ENCODE data around the gene SLC30A10. TPM values are rescaled to one million over a fixed set of nuclear protein-coding genes. Genes with fewer than 3 reads are reported as not detected.

SLC30A10 gene
- polyA plus RNA-seq, 1 donor from 2014 or later = 5.3 TPM

GRCh38 chr1:219904934-219905333 lies 23.4 kb downstream of the SLC30A10 start:
- Histone ChIP-seq H3K79me2 (replicated peaks; ENCODE audit: insufficient read depth, low read length) (no peaks in the 10 kb centered on the region), H3K36me3 (ENCODE audit: insufficient read depth, low read length) (no peaks in the 10 kb centered on the region), H3K27me3 (ENCODE audit: insufficient read depth, low read depth, low read length) (no peaks in the 10 kb centered on the region), H3K4me2 (ENCODE audit: low read length) (no peak overlapping the region), H3K27ac (ENCODE audit: low read length) (no peak overlapping the region), H3K9ac (ENCODE audit: low read length) (no peak overlapping the region), H3F3A (ENCODE audit: insufficient read depth, low read length, poor library complexity, severe bottlenecking) (no peaks in the 10 kb centered on the region), H2AFZ (ENCODE audit: low read depth, low read length) (no peak overlapping the region), H3K9me2 (ENCODE audit: insufficient read depth, low read length) (no peaks in the 10 kb centered on the region), H3K4me3 (ENCODE audit: low read length) (no peak overlapping the region), H4K20me1 (ENCODE audit: insufficient read depth) (no peaks in the 10 kb centered on the region), H3K9me3 (ENCODE audit: low read length) (no peaks in the 10 kb centered on the region)
- TF ChIP-seq REST (IDR thresholded peaks at IDR 0.05; ENCODE audit: borderline replicate concordance) (no peak), SMC3 (conservative IDR thresholded peaks at IDR 0.05; ENCODE audit: poor library complexity) (no peak), POLR2AphosphoS5 (IDR thresholded peaks at IDR 0.05) (no peak), RAD21 (conservative IDR thresholded peaks at IDR 0.05) (no peak), CTCF (IDR thresholded peaks at IDR 0.05; ENCODE audit: poor library complexity, severe bottlenecking) (no peak), TAF1 (IDR thresholded peaks at IDR 0.05; ENCODE audit: low read depth) (no peak), EP300 (conservative IDR thresholded peaks at IDR 0.05; ENCODE audit: poor library complexity, severe bottlenecking) (no peak), MXI1 (conservative IDR thresholded peaks at IDR 0.05; ENCODE audit: poor library complexity, severe bottlenecking) (no peak), EZH2 (IDR thresholded peaks at IDR 0.05; ENCODE audit: borderline replicate concordance, insufficient read depth, low read length, poor library complexity, severe bottlenecking) (no peak)

- H3K4me2 ChIP-seq (ENCODE audit: low read length) = no peak overlapping the region
- no peak overlapping the region for H3K4me3 ChIP-seq (ENCODE audit: low read length)
- H3K27me3 ChIP-seq (ENCODE audit: insufficient read depth, low read depth, low read length) = no peaks in the 10 kb centered on the region
- H3K79me2 ChIP-seq (replicated peaks; ENCODE audit: insufficient read depth, low read length) = no peaks in the 10 kb centered on the region
- no peaks in the 10 kb centered on the region for H4K20me1 ChIP-seq (ENCODE audit: insufficient read depth)
- no peaks in the 10 kb centered on the region for H3K9me2 ChIP-seq (ENCODE audit: insufficient read depth, low read length)
- H3K9ac ChIP-seq (ENCODE audit: low read length) = no peak overlapping the region
- H3F3A ChIP-seq (ENCODE audit: insufficient read depth, low read length, poor library complexity, severe bottlenecking) = no peaks in the 10 kb centered on the region
- H3K36me3 ChIP-seq (ENCODE audit: insufficient read depth, low read length) = no peaks in the 10 kb centered on the region
- H3K27ac ChIP-seq (ENCODE audit: low read length) = no peak overlapping the region
- TF ChIP-seq POLR2AphosphoS5 (IDR thresholded peaks at IDR 0.05) = no peak
- TF ChIP-seq EZH2 (IDR thresholded peaks at IDR 0.05; ENCODE audit: borderline replicate concordance, insufficient read depth, low read length, poor library complexity, severe bottlenecking) = no peak
- TF ChIP-seq CTCF (IDR thresholded peaks at IDR 0.05; ENCODE audit: poor library complexity, severe bottlenecking) = no peak
- no peak for TF ChIP-seq RAD21 (conservative IDR thresholded peaks at IDR 0.05)
- no peak for TF ChIP-seq TAF1 (IDR thresholded peaks at IDR 0.05; ENCODE audit: low read depth)
- no peak for TF ChIP-seq EP300 (conservative IDR thresholded peaks at IDR 0.05; ENCODE audit: poor library complexity, severe bottlenecking)
- TF ChIP-seq SMC3 (conservative IDR thresholded peaks at IDR 0.05; ENCODE audit: poor library complexity) = no peak
- TF ChIP-seq REST (IDR thresholded peaks at IDR 0.05; ENCODE audit: borderline replicate concordance) = no peak
- TF ChIP-seq MXI1 (conservative IDR thresholded peaks at IDR 0.05; ENCODE audit: poor library complexity, severe bottlenecking) = no peak
- H3K9me3 ChIP-seq (ENCODE audit: low read length) = no peaks in the 10 kb centered on the region
- no peak overlapping the region for H2AFZ ChIP-seq (ENCODE audit: low read depth, low read length)
Observed at GRCh38 chr1:219903353-219903871, 24.9 kb downstream of the SLC30A10 start.

Measured in neural cell (in vitro differentiated cells).